HS-27A (cell line): ENCODE data around the gene ZSWIM5.
"Not testable (repeated sequence)": the region's sequence is repeated elsewhere in the genome, so short reads cannot be mapped to it uniquely, and the experiment has no call there.

Experiments used
- DNase-seq: peaks from one replicate; pipeline ENCODE4 v3.0.0-alpha.2; 2012; ENCODE audit warnings: low read depth, missing footprints

Gene ZSWIM5

DNA sequence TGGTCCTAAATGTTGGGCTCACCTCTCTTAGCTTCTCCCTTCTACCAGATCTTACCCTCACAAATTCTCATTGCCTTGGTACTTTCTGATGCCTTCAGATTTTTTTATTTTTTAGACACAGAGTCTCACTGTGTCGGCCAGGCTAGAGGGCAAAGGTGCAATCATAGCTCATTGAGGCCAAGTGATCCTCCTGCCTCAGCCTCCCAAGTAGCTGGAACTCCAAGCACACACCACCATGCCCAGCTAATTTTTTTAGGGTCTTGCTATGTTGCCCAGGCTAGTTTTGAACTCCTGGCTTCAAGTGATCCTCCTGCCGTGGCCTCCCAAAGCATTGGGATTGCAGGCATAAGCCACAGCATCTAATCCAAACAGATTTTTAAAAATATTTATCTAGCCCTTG, 69.4 kb downstream of the ZSWIM5 start:
- DNase-seq: no peak

DNA sequence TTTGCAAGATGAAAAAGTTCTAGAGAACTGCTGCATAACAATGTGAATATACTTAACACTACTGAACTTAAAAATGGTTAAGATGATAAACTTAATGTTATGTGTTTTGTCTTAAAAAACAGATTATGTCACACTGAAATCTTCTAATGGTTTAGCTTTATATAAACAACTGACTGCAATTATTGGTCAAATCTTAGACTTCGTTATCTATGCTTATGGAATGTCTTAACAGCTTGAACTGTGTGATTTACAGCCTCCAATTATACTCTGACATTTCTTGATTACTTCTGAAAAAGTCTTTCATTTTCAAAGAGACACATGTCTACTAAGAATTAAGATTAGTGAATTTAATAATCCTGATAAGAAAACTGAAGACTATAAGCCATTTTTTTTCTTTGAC, 71.1 kb downstream of the ZSWIM5 start:
- no peak for DNase-seq

DNA sequence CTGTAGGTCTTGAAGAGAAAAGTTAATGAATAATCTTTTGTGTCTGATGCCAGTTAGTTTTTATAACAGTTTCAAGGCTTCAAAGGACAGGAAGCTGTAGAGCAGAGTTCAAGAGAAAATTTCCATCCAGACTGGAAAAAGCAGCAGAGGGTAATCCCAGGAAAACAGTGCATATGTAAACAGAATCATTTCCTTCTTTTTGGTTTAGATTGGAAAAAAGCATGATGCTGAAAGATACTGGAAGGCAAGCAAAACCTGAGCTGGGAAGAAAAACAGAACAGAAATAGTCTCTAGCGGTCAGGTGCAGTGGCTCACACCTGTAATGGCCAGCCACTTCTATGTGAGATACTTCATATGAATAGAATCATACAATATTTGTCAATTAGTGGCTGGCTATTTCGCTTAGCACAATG, 71.9 kb downstream of the ZSWIM5 start:
- no peak for DNase-seq

DNA sequence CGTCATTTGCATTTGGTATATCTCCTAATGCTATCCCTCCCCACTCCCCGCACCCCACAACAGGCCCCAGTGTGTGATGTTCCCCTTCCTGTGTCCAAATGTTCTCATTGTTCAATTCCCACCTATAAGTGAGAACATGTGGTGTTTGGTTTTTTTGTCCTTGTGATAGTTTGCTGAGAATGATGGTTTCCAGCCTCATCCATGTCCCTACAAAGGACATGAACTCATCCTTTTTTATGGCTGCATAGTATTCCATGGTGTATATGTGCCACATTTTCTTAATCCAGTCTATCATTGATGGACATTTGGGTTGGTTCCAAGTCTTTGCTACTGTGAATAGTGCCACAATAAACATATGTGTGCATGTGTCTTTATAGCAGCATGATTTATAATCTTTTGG, 73.7 kb downstream of the ZSWIM5 start:
- DNase-seq: not testable (repeated sequence)

DNA sequence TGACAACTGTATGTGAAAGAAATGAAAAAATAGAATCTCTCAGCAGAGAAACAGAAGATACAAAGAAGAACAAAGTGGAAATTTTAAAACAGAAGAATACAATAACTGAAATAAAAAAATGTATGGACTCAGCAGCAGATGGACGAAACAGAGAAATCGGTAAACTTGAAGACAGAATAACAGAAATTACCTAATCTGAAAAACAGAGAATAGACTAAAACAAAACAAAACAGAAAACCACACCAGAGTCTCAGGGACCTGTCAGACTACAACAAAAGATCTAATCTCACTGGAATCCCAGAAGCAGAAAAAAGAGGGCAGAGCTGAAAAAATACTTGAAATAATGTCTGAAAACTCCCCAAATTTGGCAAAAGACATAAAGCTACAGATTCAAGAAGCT, 83.0 kb downstream of the ZSWIM5 start:
- DNase-seq: no peak

DNA sequence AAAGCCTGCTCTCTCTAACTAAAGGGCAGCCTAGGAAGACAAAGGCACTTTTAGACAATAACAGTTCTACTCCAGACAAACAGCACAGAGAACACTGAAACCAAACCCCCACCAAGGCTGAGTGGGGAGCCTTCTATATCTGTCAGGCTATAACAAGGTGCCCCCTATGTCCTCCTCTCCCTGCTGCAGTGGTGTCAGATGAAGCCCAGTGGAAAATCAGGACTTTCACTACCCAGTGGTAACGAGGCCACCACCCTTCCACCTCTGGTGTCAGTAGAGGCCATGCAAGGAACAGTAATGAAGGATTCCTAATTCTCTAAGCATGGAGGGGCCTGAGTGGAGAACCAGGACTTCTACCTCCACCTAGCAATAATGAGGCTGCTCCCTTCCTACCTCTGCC, 83.7 kb downstream of the ZSWIM5 start:
- no peak for DNase-seq

DNA sequence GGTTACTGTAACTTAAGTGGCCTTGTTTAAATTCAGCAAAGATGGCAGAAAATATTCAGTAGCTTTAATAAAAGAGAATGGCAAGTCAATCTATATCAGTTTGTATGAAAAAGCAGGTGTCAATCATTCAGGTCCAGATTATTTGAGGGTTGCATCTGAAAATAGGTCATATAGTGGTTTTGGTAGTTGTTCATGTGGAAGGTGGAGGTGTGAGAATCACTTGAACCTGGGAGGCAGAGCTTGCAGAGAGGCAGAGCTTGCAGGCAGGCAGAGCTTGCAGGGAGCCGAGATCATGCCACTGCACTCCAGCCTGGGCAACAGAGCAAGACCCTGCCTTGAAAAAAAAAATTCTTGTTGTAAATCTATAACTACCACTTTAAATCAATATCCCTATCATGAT, 88.6 kb downstream of the ZSWIM5 start:
- DNase-seq: no peak

DNA sequence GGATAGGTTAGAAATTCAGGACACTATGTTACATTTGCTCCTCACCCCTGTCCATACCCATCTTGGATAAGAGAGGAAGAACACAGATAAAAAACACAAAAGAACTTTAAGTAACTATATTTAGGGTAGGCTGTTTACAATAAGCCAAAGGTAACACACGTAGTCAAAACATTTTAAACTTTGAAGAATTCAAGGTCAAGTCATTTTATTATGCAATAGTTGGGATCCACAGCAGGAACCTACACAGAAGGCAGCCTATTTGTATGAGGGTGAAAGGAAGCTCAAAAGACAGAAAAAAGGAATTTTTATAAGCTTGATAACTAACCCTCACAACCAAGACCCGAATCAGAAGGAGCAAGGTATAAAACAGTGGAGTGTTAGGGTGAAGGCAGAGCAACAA, 89.6 kb downstream of the ZSWIM5 start:
- DNase-seq: no peak

DNA sequence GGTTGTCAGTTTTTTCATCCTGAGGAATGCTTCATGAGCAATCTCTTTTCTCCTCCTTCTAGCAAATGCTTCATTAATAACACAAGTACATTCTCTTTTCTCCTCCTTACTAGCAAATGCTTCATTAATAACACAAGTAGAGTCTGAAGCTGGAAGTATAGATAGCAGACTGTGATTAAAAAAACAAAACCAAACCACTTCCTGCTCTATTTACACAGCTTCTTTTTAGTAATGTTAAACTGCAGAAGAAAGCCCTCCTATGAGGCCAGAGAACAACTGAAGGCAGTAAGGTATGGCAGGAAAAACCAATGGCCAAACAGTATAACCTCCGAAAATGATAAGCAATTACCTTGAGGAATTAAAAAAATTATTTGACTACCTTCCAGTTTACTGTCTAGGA, 90.1 kb downstream of the ZSWIM5 start:
- no peak for DNase-seq

DNA sequence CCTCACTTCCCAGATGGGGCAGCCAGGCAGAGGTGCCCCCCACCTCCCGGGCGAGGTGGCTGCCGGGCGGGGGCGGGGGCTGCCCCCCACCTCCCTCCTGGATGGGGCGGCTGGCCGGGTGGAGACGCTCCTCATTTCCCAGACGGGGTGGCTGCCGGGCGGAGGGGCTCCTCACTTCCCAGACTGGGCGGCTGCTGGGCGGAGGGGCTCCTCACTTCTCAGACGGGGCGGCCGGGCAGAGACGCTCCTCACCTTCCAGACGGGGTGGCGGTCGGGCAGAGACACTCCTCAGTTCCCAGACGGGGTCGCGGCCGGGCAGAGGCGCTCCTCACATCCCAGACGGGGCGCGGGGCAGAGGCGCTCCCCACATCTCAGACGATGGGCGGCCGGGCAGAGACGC, 91.2 kb downstream of the ZSWIM5 start:
- DNase-seq: not testable (repeated sequence)

DNA sequence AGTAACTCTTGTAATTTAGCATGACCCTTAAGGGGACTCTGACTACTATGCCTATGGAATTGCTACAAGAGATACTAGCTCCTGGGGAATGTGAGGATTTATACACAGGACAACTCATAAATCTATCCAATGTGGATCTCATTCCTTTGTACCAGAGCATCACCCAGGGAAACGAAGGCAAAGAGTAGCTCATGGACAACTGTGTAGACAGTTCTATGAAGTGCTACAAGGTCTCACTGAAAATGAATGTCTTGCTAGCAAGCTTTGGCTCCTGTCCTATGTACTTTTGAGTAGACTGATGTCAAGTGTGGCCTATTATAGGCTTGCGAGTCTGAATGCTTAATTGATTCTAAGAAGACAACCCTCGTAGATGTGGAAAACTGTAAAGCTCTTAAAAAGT, 93.7 kb downstream of the ZSWIM5 start:
- DNase-seq: no peak

DNA sequence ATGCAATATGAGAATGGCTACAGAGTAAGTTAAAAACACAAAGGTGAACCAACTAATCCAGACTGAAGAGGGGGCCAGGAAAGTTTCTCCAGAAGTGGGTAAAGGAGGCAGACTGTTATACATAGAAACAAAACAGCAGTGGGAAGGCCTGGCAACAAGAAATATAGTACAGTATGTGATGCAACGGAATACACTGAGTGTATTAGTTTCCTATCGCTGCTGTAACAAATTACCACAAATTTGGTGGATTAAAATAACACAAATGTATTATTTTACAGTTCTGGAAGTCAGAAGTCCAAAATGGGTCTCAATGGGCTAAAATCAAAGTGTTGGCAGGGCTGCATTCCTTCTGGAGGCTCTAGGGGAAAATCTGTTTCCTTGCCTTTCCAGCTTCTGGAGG, 95.2 kb downstream of the ZSWIM5 start:
- no peak for DNase-seq

DNA sequence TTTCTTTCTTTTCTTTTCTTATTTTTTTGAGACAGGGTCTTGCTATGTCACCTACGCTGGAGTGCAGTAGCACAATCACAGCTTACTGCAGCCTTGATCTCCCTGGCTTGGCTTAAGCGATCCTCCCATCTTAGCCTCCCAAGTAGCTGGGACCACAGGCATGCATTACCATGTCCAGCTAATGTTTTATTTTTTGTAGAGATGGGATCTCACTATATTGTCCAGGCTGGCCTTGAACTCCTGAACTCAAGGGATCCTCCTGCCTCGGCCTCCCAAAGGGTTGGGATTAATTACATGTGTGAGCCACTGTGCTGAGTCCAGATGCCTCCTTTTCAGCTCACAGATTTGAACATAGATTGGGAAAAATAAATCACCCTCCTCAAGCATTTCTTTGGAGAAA, 98.6 kb downstream of the ZSWIM5 start:
- no peak for DNase-seq

DNA sequence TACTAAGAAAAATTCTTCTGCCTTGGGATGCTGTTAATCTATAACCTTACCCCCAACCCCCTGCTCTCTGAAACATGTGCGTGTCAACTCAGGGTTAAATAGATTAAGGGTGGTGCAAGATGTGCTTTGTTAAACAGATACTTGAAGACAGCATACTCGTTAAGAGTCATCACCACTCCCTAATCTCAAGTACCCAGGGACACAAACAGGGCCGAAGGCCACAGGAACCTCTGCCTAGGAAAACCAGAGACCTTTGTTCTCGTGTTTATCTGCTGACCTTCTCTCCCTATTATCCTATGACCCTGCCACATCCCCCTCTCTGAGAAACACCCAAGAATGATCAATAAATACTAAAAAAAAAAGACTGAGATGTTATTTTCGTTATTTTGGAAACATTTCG, 99.5 kb downstream of the ZSWIM5 start:
- not testable (repeated sequence) for DNase-seq

DNA sequence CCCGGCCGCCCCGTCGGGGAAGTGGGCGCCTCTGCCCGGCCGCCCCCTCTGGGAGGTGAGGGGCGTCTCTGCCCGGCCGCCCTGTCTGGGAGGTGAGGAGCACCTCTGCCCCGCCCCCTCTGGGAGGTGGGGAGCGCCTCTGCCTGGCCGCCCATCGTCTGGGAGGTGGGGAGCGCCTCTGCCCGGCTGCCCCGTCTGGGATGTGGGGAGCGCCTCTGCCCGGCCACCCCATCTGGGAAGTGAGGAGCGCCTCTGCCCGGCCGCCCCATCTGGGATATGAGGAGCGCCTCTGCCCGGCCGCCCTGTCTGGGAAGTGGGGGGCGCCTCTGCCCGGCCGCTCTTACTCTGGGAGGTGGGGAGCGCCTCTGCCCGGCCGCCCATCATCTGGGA, 100.3 kb downstream of the ZSWIM5 start:
- not testable (repeated sequence) for DNase-seq

DNA sequence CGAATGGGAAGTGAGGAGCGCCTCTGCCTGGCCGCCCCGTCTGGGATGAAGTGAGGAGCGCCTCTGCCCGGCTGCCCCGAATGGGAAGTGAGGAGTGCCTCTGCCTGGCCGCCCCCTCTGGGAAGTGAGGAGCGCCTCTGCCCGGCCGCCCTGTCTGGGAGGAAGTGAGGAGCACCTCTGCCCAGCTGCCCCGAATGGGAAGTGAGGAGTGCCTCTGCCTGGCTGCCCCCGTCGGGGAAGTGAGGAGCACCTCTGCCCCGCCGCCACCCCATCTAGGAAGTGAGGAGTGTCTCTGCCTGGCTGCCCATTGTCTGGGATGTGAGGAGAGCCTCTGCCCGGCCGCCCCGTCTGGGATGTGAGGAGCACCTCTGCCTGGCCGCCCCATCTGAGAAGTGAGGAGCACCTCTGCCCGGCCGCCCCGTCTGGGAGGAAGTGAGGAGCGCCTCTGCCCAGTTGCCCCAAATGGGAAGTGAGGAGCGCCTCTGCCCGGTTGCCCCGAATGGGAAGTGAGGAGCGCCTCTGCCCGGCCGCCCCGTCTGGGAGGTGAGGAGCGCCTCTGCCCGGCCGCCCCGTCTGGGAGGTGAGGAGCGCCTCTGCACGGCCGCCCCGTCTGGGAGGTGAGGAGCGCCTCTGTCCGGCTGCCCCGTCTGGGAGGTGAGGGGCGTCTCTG, 100.8 kb downstream of the ZSWIM5 start:
- not testable (repeated sequence) for DNase-seq

DNA sequence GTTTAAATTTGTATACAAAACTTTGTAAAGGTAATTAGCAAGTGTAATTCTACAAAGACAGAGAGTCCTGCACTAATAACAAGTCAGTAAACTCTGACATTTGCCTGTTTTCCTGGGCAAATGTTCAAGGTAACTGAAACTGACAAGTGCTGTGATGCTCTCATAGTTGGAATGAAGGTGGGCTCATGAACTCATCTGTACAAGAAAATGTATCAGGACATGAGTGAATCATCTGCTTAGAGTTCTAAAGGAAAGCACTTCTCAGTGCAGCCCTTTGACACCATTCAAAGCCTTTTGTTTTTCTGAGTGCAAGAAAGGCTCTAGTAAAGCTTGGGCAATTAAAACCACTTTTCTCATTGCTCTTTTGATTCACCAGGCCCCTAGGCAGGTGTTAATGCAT, 102.9 kb downstream of the ZSWIM5 start:
- no peak for DNase-seq

DNA sequence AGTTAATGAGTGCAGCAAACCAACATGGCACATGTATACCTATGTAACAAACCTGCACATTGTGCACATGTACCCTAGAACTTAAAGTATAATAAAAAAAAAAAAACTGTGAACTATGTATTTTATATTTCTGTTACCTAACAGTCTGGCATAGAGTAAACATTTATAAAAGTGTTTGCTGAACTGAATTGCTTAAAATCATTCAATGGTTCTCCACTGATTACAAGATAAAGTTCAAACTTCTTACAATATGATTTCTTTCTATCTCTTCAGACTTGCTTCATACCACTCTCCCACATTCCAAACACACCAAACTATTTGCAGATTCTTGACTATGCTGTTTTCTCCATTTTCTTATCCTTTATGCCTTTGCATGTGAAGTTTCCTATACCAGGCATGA, 104.5 kb downstream of the ZSWIM5 start:
- DNase-seq: no peak

DNA sequence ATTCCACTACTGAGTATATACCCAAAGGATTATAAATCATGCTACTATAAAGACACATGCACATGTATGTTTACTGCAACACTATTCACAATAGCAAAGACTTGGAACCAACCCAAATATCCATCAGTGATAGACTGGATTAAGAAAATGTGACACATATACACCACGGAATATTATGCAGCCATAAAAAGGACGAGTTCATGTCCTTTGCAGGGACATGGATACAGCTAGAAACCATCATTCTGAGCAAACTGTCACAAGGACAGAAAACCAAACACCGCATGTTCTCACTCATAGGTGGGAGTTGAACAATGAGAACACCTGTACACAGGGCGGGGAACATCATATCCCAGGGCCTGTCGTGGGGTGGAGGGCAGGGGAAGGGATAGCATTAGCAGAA, 104.9 kb downstream of the ZSWIM5 start:
- DNase-seq: not testable (repeated sequence)

DNA sequence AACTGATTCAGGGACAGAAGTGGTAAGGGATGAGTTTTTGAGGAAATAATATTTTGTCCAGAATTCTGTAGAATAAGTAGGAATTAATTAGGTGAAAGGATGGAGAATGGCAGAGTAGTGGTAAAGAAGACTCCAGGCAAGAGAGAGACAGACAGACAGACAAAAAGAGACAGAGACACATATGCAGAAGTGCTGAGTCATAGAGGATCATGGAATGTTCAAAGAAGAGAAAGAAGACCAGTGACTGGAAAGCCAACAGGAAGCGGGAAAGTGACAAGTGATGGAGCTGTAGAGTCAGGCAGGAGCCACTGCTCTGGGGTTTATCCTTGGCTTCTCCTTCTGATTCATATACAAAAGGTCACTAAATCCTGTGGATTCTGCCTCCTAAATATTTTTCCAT, 108.5 kb downstream of the ZSWIM5 start:
- DNase-seq: no peak

DNA sequence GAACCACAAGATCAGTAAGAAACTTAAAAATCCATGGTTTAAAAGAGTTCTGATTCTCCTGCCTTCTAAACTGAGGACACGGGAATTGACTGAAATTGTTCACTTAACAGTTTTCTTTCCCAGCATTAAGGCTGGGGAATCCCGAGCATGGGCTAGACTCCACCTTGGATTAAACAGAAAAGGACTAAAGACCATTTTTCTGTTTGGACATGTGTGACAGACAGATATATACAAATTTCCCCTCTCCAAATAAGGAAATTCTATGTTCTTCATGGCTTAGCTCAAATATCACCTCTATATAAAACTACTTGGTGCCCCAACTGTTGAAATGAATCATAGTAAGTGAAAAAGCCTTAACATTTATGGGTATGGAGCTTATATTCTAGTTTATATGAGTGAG, 109.3 kb downstream of the ZSWIM5 start:
- no peak for DNase-seq

DNA sequence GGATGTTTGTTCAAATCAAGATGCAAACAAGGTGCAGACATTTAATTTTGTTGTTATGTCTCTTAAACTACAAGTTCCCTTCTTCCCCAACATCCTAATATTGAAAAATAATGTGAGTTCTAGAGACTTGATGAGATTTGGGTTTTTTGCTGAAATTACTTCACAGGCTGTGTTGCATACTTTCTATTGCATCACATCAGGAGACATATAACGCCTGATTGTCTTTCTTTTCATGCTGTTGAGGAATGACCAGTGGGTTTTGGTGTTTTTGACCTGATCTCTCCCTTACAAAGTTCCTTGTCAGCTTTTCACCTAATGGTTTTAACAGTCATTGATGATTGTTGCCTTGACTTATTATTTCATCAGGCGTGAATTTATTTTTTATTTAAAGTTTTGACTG, 111.0 kb downstream of the ZSWIM5 start:
- DNase-seq: no peak

DNA sequence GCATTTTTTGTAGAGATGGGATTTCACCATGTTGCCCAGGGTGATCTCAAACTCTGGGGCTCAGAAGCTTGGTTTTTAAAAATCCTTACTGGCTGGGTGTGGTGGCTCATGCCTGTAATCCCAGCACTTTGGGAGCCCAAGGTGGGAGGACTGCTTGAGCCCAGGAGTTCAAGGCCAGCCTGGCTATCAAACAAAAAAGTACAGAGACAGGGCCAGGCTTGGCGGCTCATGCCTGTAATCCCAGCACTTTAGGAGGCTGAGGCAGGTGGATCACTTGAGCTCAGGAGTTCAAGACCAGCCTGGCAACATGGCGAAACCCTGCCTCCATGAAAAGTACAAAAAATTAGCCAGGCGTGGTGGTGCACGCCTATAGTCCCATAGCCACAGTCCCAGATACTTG, 112.0 kb downstream of the ZSWIM5 start:
- DNase-seq: not testable (repeated sequence)

DNA sequence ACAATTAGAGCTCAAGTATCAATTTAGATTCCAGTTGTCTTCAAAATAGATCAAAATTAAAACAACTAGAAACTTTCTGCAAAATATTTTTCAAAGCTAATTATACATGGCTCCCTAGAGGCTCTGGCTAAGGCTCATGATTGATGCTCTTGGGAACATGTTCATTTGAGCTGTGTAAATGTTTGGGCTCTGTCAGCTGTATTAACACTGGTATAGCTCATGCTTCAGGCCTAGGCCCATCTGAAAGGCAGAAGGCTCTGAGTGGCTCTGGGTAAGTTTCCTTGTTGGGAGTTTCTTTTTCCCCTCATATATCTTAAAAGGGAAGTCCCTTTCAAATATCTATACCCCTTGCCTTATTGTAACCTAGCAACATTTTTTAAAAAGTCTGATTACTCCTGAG, 113.1 kb downstream of the ZSWIM5 start:
- no peak for DNase-seq

DNA sequence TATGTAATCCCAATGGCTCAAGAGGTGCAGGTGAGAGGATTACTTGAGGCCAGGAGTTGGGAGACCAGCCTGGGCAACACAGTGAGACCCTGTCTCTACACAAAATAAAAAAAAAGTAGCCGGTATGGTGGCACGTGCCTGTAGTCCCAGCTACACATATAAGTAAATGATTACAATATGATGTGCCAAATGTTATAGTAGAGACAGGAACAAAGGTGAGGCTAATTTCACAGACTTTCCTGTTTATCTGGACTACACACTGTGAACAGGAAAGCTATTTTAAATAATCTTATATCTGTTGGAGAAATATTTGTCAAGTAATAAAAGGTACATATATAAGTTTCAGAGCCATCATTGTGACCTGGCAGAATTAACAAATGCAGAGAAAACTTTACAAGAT, 116.7 kb downstream of the ZSWIM5 start:
- no peak for DNase-seq
